Measurements from ENCODE around the gene PDHB. TPM values are rescaled to one million over a fixed set of nuclear protein-coding genes. Genes with fewer than 3 reads are reported as not detected.
A peak's percentile ranks its signal among the peaks of the same experiment; 100 is the strongest.

PDHB gene
- total and polyA plus RNA-seq, 2 of the 13 experiments (the other 11 are each of a cell fraction or from before 2014, with no cell fraction given): 108 to 153 TPM

DNA sequence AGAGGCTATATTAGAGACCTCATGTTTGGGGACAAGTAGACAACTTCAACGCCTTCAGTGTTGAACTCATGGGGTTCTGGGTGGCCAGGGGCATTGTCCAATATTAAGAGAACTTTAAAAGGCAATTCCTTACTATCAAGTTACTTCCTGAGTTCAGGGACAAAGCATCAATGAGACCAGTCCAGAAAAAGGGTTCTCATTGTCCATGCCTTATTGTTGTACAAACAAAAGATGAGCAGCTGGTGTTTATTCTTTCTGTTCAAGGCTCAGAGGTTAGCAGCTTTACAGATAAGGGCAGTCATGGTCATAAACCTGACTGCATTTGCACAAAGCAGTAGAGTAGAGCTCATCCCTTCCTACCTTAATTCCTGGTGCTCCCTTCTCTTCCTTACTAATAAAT, 18.5 kb upstream of the PDHB start (continued):
- TF ChIP-seq ZNF44 (CRISPR knock-in tag; IDR thresholded peaks at IDR 0.05): no peak
- TF ChIP-seq POLR2AphosphoS2 (IDR thresholded peaks at IDR 0.05; ENCODE audit: low read depth, low read length): no peak
- TF ChIP-seq ZFP1 (CRISPR knock-in tag; IDR thresholded peaks at IDR 0.05): 0 out of 2 replicates have a peak, but pooled peaks have one; percentile 19
- peak; percentile 27 to 31; a peak in 1 of 4 replicates for TF ChIP-seq POLR2A (IDR thresholded peaks at IDR 0.05; ENCODE audit: insufficient read depth in 1 of 2, low read depth in 2 of 2, low read length in 2 of 2)
- peak; percentile 64 for TF ChIP-seq BCL6 (CRISPR knock-in tag; IDR thresholded peaks at IDR 0.05)
- TF ChIP-seq NFIC (IDR thresholded peaks at IDR 0.05; ENCODE audit: low read length): peak; percentile 84; the same call in 1 of the 2 replicates
- no peak for TF ChIP-seq STAT5B (CRISPR knock-in tag; IDR thresholded peaks at IDR 0.05)
- TF ChIP-seq ZNF564 (CRISPR knock-in tag; IDR thresholded peaks at IDR 0.05): no peak
- TF ChIP-seq REPIN1 (CRISPR knock-in tag; IDR thresholded peaks at IDR 0.05; ENCODE audit: borderline replicate concordance, low read depth): peak; percentile 28; the same call in 1 of the 2 replicates
- TF ChIP-seq, protein P1, sequence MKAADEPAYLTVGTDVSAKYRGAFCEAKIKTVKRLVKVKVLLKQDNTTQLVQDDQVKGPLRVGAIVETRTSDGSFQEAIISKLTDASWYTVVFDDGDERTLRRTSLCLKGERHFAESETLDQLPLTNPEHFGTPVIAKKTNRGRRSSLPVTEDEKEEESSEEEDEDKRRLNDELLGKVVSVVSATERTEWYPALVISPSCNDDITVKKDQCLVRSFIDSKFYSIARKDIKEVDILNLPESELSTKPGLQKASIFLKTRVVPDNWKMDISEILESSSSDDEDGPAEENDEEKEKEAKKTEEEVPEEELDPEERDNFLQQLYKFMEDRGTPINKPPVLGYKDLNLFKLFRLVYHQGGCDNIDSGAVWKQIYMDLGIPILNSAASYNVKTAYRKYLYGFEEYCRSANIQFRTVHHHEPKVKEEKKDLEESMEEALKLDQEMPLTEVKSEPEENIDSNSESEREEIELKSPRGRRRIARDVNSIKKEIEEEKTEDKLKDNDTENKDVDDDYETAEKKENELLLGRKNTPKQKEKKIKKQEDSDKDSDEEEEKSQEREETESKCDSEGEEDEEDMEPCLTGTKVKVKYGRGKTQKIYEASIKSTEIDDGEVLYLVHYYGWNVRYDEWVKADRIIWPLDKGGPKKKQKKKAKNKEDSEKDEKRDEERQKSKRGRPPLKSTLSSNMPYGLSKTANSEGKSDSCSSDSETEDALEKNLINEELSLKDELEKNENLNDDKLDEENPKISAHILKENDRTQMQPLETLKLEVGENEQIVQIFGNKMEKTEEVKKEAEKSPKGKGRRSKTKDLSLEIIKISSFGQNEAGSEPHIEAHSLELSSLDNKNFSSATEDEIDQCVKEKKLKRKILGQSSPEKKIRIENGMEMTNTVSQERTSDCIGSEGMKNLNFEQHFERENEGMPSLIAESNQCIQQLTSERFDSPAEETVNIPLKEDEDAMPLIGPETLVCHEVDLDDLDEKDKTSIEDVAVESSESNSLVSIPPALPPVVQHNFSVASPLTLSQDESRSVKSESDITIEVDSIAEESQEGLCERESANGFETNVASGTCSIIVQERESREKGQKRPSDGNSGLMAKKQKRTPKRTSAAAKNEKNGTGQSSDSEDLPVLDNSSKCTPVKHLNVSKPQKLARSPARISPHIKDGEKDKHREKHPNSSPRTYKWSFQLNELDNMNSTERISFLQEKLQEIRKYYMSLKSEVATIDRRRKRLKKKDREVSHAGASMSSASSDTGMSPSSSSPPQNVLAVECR (CRISPR knock-in tag; IDR thresholded peaks at IDR 0.05; ENCODE audit: borderline replicate concordance): no peak; the same call in 1 of the 2 replicates
- TF ChIP-seq ZNF136 (CRISPR knock-in tag; IDR thresholded peaks at IDR 0.05; ENCODE audit: low read depth): 0 out of 2 replicates have a peak, but pooled peaks have one; percentile 32
- peak; percentile 84; the same call in 1 of the 2 replicates for TF ChIP-seq ZNF331 (CRISPR knock-in tag; IDR thresholded peaks at IDR 0.05)
- TF ChIP-seq, protein P2, sequence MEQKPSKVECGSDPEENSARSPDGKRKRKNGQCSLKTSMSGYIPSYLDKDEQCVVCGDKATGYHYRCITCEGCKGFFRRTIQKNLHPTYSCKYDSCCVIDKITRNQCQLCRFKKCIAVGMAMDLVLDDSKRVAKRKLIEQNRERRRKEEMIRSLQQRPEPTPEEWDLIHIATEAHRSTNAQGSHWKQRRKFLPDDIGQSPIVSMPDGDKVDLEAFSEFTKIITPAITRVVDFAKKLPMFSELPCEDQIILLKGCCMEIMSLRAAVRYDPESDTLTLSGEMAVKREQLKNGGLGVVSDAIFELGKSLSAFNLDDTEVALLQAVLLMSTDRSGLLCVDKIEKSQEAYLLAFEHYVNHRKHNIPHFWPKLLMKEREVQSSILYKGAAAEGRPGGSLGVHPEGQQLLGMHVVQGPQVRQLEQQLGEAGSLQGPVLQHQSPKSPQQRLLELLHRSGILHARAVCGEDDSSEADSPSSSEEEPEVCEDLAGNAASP (CRISPR knock-in tag; IDR thresholded peaks at IDR 0.05; ENCODE audit: borderline replicate concordance): peak; percentile 80; the same call in 1 of the 2 replicates
- TF ChIP-seq ZNF33A (CRISPR knock-in tag; IDR thresholded peaks at IDR 0.05; ENCODE audit: borderline replicate concordance): no peak
- 0 out of 2 replicates have a peak, but pooled peaks have one; percentile 7 for TF ChIP-seq NKX3-1 (CRISPR knock-in tag; IDR thresholded peaks at IDR 0.05)
- no peak for TF ChIP-seq DR1 (CRISPR knock-in tag; IDR thresholded peaks at IDR 0.05)
- no peak for TF ChIP-seq ZNF782 (CRISPR knock-in tag; IDR thresholded peaks at IDR 0.05; ENCODE audit: borderline replicate concordance)
- TF ChIP-seq ZNF33B (CRISPR knock-in tag; IDR thresholded peaks at IDR 0.05): no peak
- TF ChIP-seq MTA1 (CRISPR knock-in tag; IDR thresholded peaks at IDR 0.05; ENCODE audit: borderline replicate concordance): no peak; the same call in 1 of the 2 replicates
- TF ChIP-seq, protein P3, sequence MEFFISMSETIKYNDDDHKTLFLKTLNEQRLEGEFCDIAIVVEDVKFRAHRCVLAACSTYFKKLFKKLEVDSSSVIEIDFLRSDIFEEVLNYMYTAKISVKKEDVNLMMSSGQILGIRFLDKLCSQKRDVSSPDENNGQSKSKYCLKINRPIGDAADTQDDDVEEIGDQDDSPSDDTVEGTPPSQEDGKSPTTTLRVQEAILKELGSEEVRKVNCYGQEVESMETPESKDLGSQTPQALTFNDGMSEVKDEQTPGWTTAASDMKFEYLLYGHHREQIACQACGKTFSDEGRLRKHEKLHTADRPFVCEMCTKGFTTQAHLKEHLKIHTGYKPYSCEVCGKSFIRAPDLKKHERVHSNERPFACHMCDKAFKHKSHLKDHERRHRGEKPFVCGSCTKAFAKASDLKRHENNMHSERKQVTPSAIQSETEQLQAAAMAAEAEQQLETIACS (CRISPR knock-in tag; IDR thresholded peaks at IDR 0.05): no peak
- TF ChIP-seq FOXM1 (CRISPR knock-in tag; IDR thresholded peaks at IDR 0.05): no peak
- peak; percentile 44; the same call in 1 of the 2 replicates for TF ChIP-seq ERF (CRISPR knock-in tag; IDR thresholded peaks at IDR 0.05)
- no peak for TF ChIP-seq NFKB2 (CRISPR knock-in tag; IDR thresholded peaks at IDR 0.05; ENCODE audit: borderline replicate concordance)
- TF ChIP-seq, protein P4, sequence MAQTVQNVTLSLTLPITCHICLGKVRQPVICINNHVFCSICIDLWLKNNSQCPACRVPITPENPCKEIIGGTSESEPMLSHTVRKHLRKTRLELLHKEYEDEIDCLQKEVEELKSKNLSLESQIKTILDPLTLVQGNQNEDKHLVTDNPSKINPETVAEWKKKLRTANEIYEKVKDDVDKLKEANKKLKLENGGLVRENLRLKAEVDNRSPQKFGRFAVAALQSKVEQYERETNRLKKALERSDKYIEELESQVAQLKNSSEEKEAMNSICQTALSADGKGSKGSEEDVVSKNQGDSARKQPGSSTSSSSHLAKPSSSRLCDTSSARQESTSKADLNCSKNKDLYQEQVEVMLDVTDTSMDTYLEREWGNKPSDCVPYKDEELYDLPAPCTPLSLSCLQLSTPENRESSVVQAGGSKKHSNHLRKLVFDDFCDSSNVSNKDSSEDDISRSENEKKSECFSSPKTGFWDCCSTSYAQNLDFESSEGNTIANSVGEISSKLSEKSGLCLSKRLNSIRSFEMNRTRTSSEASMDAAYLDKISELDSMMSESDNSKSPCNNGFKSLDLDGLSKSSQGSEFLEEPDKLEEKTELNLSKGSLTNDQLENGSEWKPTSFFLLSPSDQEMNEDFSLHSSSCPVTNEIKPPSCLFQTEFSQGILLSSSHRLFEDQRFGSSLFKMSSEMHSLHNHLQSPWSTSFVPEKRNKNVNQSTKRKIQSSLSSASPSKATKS (CRISPR knock-in tag; IDR thresholded peaks at IDR 0.05): no peak

Measured in HepG2 (cell line).